Right lobe of liver (tissue), 4 donors: ENCODE data around the gene GLO1.

Experiments used
- CTCF ChIP-seq, 4 donors: fragments of 200-600 bp in 3 of 4; fragments of 450-650 bp in 1 of 4; IDR thresholded peaks; one replicate each; pipeline versions ENCODE4 v1.5.1 to v1.8.0; 2016 to 2022; ENCODE audit warnings: antibody characterized with exemption in 4 of 4, mild to moderate bottlenecking in 2 of 4
- POLR2A ChIP-seq: fragments of 450-650 bp; IDR thresholded peaks from one replicate; pipeline ENCODE4 v1.6.1; 2017; ENCODE audit warnings: antibody characterized with exemption, mild to moderate bottlenecking
- donor health status: DM: no; HTN: no; CAD: no.
- donor health status: DM: no; HTN: no; CAD: no.
- donor health status: DM: no; HTN: yes; CAD: no.

- TF ChIP-seq CTCF (IDR thresholded peaks at IDR 0.05) (no peak), POLR2A (no peak)
Measured at GRCh38 chr6:38631186-38631783, 71.7 kb downstream of the GLO1 start.
